T-helper 1 cell treated with Interleukin-12 subunit alpha and Interleukin-12 subunit beta and Interleukin-4 antibody, amounts not matched to agents 30 μg/mL and 1 μg/mL, for 36 hours (primary cell): ENCODE results near the gene FREM3.
A peak's percentile ranks its signal among the peaks of the same experiment; 100 is the strongest.
"Not testable (repeated sequence)": the region's sequence is repeated elsewhere in the genome, so short reads cannot be mapped to it uniquely, and the experiment has no call there.

Experiments
- H3K27ac Mint-ChIP-seq: one replicate; pipeline ENCODE4 v1.8.0; 2021; ENCODE audit warnings: mild to moderate bottlenecking, mixed read lengths
- H3K27me3 Mint-ChIP-seq: one replicate; pipeline ENCODE4 v1.8.0; 2021; ENCODE audit warnings: low read depth, mixed read lengths
- H3K36me3 Mint-ChIP-seq: one replicate; pipeline ENCODE4 v1.8.0; 2021; ENCODE audit warnings: low read depth, mixed read lengths
- H3K4me1 Mint-ChIP-seq: one replicate; pipeline ENCODE4 v1.8.0; 2021; ENCODE audit warnings: low read depth, mixed read lengths
- H3K4me3 Mint-ChIP-seq: one replicate; pipeline ENCODE4 v1.8.0; 2021; ENCODE audit warnings: mild to moderate bottlenecking, moderate library complexity, mixed read lengths
- H3K9me3 Mint-ChIP-seq: one replicate; pipeline ENCODE4 v1.8.0; 2021; ENCODE audit warnings: mixed read lengths

Gene FREM3

DNA sequence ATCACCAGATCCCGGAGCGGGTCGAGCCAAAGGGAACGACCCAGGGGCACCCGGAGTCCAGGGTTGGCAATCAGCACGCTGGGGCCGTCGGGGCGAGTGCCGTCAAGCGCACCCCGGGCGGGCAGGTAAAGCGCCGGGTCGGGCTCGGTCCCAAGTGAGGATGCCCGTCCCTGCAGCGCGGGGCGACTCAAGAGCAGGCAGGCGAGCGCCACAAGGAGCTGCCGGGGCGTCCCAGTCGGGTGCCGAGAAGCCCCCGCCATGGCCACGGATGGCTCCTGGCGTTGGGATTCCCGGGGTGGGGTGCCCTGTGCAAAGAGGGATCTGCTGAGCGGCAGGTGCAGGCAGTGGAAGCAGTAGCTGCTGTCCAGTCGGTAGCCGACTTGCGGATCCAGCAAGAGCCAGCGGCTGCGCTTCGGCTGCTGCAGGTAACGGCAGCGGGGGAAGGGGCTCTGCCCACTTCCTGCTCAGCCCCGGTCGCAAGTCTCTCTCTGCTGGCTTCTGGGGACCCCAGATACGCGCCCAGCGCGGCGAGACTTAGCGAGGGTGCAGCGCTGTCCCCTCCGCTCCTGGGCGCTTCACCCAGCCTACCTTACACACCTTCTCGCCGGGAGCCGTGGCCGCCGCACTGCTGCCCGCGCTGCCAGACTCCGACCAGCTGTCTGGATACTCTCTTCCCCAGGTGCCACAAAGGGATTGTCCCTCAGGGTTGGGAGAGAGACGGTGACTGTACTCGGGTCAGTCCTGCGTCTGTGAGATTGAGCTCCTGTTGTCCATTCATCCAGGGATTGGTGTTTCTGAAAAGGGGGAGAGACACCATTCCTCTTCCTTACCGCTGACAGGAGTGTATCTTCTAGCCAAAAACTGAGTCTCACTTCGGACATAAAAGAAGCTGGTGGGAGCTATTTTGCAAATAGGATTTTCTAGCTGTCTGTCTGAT lies at the start of gene FREM3:
TSS of gene FREM3 (minus strand) at position 260 of the 937 bp plus-strand sequence. CDS start at position 260, 0 bp downstream.
- Mint-ChIP-seq H3K9me3 (no peaks in the 10 kb centered on the region), H3K27me3 (peaks cover 45% of the 10 kb centered on the region), H3K27ac (no peak within 1 kb of the TSS), H3K4me1 (peaks cover 8% of the 10 kb centered on the region), H3K4me3 (peak within 1 kb of the TSS; percentile 53), H3K36me3 (no peaks in the 10 kb centered on the region)

DNA sequence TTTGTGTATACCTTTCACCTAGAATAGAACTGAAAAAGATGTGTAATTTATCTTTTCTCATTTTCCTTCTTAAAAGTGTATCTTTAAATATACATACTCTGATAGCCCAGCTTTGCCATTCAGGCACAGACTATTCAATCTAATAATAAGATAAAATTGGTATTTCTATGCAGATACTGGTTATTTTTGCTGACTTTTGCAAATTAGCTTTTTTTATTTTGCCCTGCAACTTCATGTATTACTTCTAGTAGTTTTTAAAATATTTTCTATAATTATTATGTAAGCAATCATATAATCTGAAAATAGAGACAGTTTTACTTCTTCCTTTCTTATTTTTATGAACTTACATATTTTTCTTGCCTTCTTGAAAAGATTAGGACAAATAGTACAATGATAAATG lies 45.4 kb upstream of the FREM3 start:
- H3K27me3 Mint-ChIP-seq = no peaks in the 10 kb centered on the region
- no peaks in the 10 kb centered on the region for H3K36me3 Mint-ChIP-seq
- H3K4me1 Mint-ChIP-seq = no peaks in the 10 kb centered on the region
- no peak overlapping the region for H3K4me3 Mint-ChIP-seq
- H3K27ac Mint-ChIP-seq = no peak overlapping the region
- no peaks in the 10 kb centered on the region for H3K9me3 Mint-ChIP-seq

GRCh38 chr4:143743591-143743990 lies 43.1 kb upstream of the FREM3 start:
- H3K9me3 Mint-ChIP-seq = no peaks in the 10 kb centered on the region
- no peaks in the 10 kb centered on the region for H3K4me1 Mint-ChIP-seq
- no peaks in the 10 kb centered on the region for H3K27me3 Mint-ChIP-seq
- H3K36me3 Mint-ChIP-seq = no peaks in the 10 kb centered on the region
- no peak overlapping the region for H3K4me3 Mint-ChIP-seq
- no peak overlapping the region for H3K27ac Mint-ChIP-seq

GRCh38 chr4:143742834-143743233 lies 42.4 kb upstream of the FREM3 start:
- Mint-ChIP-seq H3K36me3 (no peaks in the 10 kb centered on the region), H3K27me3 (no peaks in the 10 kb centered on the region), H3K4me3 (no peak overlapping the region), H3K9me3 (no peaks in the 10 kb centered on the region), H3K27ac (no peak overlapping the region), H3K4me1 (no peaks in the 10 kb centered on the region)

DNA sequence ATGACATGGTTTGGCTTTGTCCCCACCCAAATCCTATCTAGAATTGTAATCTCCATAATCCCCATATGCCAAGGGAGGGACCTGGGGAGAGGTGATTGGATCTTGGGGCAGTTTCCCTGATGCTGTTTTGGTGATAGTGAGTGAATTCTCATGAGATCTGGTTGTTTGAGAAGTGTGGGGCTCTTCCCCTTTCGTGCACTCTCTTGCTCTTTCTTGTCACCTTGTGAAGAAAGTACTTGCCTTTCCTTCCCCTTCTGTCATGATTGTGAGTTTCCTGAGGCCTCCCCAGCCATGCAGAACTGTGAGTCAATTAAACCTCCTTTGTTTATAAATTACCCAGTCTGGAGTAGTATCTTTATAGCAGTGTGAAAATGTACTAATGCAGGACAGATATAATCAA lies 36.4 kb upstream of the FREM3 start:
- no peak overlapping the region for H3K4me3 Mint-ChIP-seq
- no peaks in the 10 kb centered on the region for H3K4me1 Mint-ChIP-seq
- no peak overlapping the region for H3K27ac Mint-ChIP-seq
- no peaks in the 10 kb centered on the region for H3K36me3 Mint-ChIP-seq
- H3K9me3 Mint-ChIP-seq = peaks cover 4% of the 10 kb centered on the region
- H3K27me3 Mint-ChIP-seq = no peaks in the 10 kb centered on the region

GRCh38 chr4:143736061-143736460 lies 35.6 kb upstream of the FREM3 start:
- not testable (repeated sequence) for H3K4me1 Mint-ChIP-seq, H3K4me3 Mint-ChIP-seq, H3K27me3 Mint-ChIP-seq, H3K27ac Mint-ChIP-seq, H3K9me3 Mint-ChIP-seq, H3K36me3 Mint-ChIP-seq

DNA sequence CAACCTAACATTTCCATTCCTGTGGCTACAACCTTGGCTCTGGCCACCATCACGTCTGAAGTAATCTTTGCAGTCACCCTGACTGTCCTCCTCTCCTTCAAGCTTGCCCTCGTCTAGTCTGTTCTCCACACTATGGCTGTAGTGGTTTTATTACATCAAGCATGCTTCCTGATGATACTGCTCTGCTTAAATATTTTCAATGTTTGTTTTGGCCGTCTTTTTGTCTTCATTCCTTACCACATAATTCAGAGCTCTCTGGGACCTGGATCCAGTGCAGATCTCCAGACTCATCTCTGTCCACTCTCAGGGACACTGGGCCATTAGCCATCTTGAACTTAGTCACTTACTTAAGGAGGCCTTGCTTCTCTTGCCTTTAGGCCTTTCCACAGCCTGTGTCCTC lies 27.7 kb upstream of the FREM3 start:
- no peaks in the 10 kb centered on the region for H3K36me3 Mint-ChIP-seq
- no peaks in the 10 kb centered on the region for H3K4me1 Mint-ChIP-seq
- H3K27ac Mint-ChIP-seq = no peak overlapping the region
- no peaks in the 10 kb centered on the region for H3K27me3 Mint-ChIP-seq
- no peaks in the 10 kb centered on the region for H3K9me3 Mint-ChIP-seq
- no peak overlapping the region for H3K4me3 Mint-ChIP-seq

DNA sequence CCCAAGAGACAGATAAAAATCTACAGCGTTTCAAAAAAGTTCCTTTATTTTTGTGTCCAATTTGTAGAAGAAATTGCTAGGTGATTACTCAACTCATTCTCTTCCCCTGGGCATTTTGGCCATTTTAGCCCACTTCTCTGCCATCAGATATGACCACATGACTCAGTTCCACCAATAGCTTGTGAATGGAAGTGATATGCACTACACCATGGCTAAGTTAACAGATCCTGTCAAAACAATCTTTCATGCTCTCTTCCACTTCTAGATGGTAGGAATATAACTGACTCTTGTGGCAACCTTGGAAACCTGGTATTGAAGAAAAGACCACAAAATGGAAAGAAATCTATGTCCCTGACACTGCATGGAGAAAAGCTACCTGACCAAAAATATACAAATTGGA lies 26.2 kb upstream of the FREM3 start:
- Mint-ChIP-seq H3K4me1 (no peaks in the 10 kb centered on the region), H3K27me3 (no peaks in the 10 kb centered on the region), H3K36me3 (no peaks in the 10 kb centered on the region), H3K9me3 (no peaks in the 10 kb centered on the region), H3K4me3 (no peak overlapping the region), H3K27ac (no peak overlapping the region)

DNA sequence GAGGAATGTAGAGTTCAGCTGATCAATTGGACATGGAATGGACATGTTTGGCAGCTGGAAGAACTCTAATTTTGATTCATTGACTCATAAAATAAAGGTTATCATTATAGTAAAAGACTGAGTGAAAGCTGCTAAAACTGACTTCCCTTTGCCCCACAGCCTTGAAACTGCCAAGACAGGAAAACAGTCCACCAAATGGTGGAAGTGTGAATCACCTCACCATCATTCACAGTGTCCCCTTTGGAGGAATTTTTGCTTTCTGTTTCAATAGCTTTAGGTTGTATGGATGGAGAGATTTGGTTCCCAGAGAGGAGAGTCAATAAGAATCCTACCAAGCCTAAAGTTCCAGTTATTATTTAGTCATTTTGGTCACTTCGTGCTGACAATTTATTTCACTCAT lies 20.8 kb upstream of the FREM3 start:
- Mint-ChIP-seq H3K4me3 (no peak overlapping the region), H3K9me3 (peaks cover 3% of the 10 kb centered on the region), H3K27me3 (no peaks in the 10 kb centered on the region), H3K36me3 (no peaks in the 10 kb centered on the region), H3K4me1 (no peaks in the 10 kb centered on the region), H3K27ac (no peak overlapping the region)

DNA sequence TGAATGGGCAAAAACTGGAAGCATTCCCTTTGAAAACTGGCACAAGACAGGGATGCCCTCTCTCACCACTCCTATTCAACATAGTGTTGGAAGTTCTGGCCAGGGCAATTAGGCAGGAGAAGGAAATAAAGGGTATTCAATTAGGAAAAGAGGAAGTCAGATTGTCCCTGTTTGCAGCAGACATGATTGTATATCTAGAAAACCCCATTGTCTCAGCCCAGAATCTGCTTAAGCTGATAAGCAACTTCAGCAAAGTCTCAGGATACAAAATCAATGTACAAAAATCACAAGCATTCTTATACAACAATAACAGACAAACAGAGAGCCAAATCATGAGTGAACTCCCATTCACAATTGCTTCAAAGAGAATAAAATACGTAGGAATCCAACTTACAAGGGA lies 18.3 kb upstream of the FREM3 start:
- not testable (repeated sequence) for H3K36me3 Mint-ChIP-seq

GRCh38 chr4:143713955-143714625 lies 13.6 kb upstream of the FREM3 start:
- H3K27ac Mint-ChIP-seq = no peak overlapping the region
- no peaks in the 10 kb centered on the region for H3K9me3 Mint-ChIP-seq
- no peaks in the 10 kb centered on the region for H3K36me3 Mint-ChIP-seq
- H3K4me3 Mint-ChIP-seq = no peak overlapping the region
- no peaks in the 10 kb centered on the region for H3K27me3 Mint-ChIP-seq
- no peaks in the 10 kb centered on the region for H3K4me1 Mint-ChIP-seq

More for the DNA sequence above, 18.3 kb upstream of the FREM3 start:
- not testable (repeated sequence) for H3K4me1 Mint-ChIP-seq, H3K27ac Mint-ChIP-seq, H3K27me3 Mint-ChIP-seq, H3K9me3 Mint-ChIP-seq, H3K4me3 Mint-ChIP-seq

DNA sequence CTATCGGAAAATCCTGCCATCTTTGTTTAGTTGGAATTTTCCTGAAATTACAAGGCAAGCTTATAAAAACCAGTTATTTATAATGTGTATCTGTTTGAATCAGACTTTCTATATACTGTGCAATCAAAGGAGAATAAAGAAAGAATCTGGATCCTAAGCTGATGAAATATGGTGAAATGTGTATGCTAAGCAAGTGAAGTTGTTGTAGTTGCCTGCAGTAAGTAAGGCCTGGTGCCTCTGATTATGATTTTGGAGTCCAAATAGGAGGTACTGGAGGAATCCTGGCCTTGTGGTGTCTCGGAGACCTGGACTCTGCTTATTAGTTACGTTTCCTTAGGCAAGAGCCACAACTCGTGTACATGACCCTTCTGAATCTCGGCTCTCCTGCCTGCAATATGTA lies 13.1 kb upstream of the FREM3 start:
- Mint-ChIP-seq H3K9me3 (no peaks in the 10 kb centered on the region), H3K4me3 (no peak overlapping the region), H3K27me3 (no peaks in the 10 kb centered on the region), H3K4me1 (no peaks in the 10 kb centered on the region), H3K27ac (no peak overlapping the region), H3K36me3 (no peaks in the 10 kb centered on the region)

GRCh38 chr4:143712155-143712550 lies 11.7 kb upstream of the FREM3 start:
- Mint-ChIP-seq H3K27me3 (no peaks in the 10 kb centered on the region), H3K36me3 (no peaks in the 10 kb centered on the region), H3K27ac (no peak overlapping the region), H3K4me3 (no peak overlapping the region), H3K4me1 (no peaks in the 10 kb centered on the region), H3K9me3 (no peaks in the 10 kb centered on the region)

DNA sequence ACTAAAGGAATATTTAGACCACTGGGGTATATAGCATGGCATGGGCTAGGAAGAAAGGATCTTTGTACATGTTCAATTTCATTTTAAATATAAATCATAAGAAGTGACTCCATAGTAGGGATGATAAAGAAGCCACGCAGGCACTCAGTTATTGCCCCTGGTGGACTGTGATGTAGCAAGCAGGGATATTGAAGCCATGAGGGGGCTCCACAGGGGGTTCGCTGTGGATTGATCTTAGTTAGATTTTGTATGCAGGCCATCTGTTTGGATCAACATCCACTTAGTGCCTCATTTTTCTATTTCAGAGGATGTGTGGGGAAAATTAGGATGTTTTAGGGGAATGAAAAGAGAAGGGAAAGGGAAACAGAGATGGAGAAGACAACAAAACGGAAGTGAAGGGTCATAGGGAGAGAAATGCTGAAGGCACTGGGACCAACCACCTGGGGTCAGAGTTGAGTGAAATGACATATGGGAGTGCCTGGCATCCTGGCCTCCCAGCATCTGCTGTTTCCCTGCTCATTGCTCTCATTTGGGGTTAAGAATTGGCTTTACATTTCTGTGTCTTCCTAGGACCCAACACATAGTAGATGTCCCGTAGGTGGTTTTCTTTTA lies 11.2 kb upstream of the FREM3 start:
- H3K9me3 Mint-ChIP-seq = no peaks in the 10 kb centered on the region
- no peaks in the 10 kb centered on the region for H3K27me3 Mint-ChIP-seq
- no peak overlapping the region for H3K27ac Mint-ChIP-seq
- no peaks in the 10 kb centered on the region for H3K36me3 Mint-ChIP-seq
- H3K4me1 Mint-ChIP-seq = no peaks in the 10 kb centered on the region
- H3K4me3 Mint-ChIP-seq = no peak overlapping the region

GRCh38 chr4:143701365-143701764 lies 890 bp upstream of the FREM3 start:
- Mint-ChIP-seq H3K4me3 (peak overlapping the region; percentile 53), H3K27ac (no peak overlapping the region), H3K27me3 (peaks cover 45% of the 10 kb centered on the region)

More at GRCh38 chr4:143701365-143701764, 890 bp upstream of the FREM3 start:
- H3K4me1 Mint-ChIP-seq = peaks cover 8% of the 10 kb centered on the region
- no peaks in the 10 kb centered on the region for H3K36me3 Mint-ChIP-seq
- no peaks in the 10 kb centered on the region for H3K9me3 Mint-ChIP-seq
